Breast epithelium (tissue), 4 donors: ENCODE data around the gene TRIO. TPM values are rescaled to one million over a fixed set of nuclear protein-coding genes. Genes with fewer than 3 reads are reported as not detected.

Experiments
- DNase-seq, 2 donors: peaks; one replicate each; pipeline ENCODE4 v3.0.0-alpha.2; 2019; ENCODE audit warnings: low spot score in 2 of 2
- H3K27ac ChIP-seq, 2 donors: fragments of 200-600 bp; sonication (generic) in 1 of 2; one replicate each; pipeline ENCODE4 v1.5.1; 2016 to 2019; ENCODE audit warnings: mild to moderate bottlenecking in 1 of 2
- H3K27me3 ChIP-seq, 2 donors: fragments of 200-600 bp; sonication (generic) in 1 of 2; one replicate each; pipeline versions ENCODE4 v1.5.1 to v1.6.0; 2017 to 2019; ENCODE audit warnings: control low read depth in 1 of 2, mild to moderate bottlenecking in 1 of 2
- H3K36me3 ChIP-seq: fragments of 200-600 bp; one replicate; pipeline ENCODE4 v1.5.1; 2019
- H3K4me1 ChIP-seq, 2 donors: fragments of 200-600 bp; sonication (generic); one replicate each; pipeline ENCODE4 v1.5.1; 2016 to 2019; ENCODE audit warnings: control low read depth in 1 of 2
- H3K4me3 ChIP-seq, 3 donors: fragments of 200-600 bp; sonication (generic); 1 replicate in 2 of 3; 2 replicates in 1 of 3; pipeline ENCODE4 v1.5.1; 2016 to 2019; ENCODE audit warnings: mild to moderate bottlenecking in 3 of 3, moderate library complexity in 2 of 3
- H3K9me3 ChIP-seq, 2 donors: fragments of 200-600 bp; sonication (generic) in 1 of 2; one replicate each; pipeline ENCODE4 v1.5.1; 2016 to 2019; ENCODE audit warnings: control low read depth in 1 of 2
- CTCF ChIP-seq, 3 donors: fragments of 450-650 bp; IDR thresholded peaks; one replicate each; pipeline ENCODE4 v1.5.1; 2016 to 2017; ENCODE audit warnings: antibody characterized with exemption in 3 of 3, mild to moderate bottlenecking in 3 of 3, moderate library complexity in 3 of 3
- POLR2A ChIP-seq: fragments of 450-650 bp; IDR thresholded peaks from one replicate; pipeline ENCODE4 v1.6.1; 2016; ENCODE audit warnings: antibody characterized with exemption, mild to moderate bottlenecking, moderate library complexity
- POLR2AphosphoS5 ChIP-seq, 3 donors: sonication (generic); formaldehyde crosslinking; IDR thresholded peaks; one replicate each; pipeline ENCODE4 v1.6.1; 2017; ENCODE audit warnings: antibody characterized with exemption in 3 of 3
- intact Hi-C: fragments of 100-400 bp; cut with DNase I; formaldehyde crosslinking; loops from one replicate; pipeline ENCODE4 v1.15.1; 2023; ENCODE audit warnings: low total_unique reads
- total RNA-seq, 3 donors: library from RNA; depleted of rRNA; stranded (reverse); fragments of >200 nt; gene quantifications; one replicate each; pipeline ENCODE4 v1.1.0, GENCODE V29; 2016

Gene TRIO
- total RNA-seq, 3 donors from 2014 or later = 191 to 209 (median 193) TPM

GRCh38 chr5:14280294-14280854 is 137.2 kb downstream of the TRIO start:
- no peaks in the 10 kb centered on the region for H3K4me1 ChIP-seq
- no peaks in the 10 kb centered on the region for H3K27me3 ChIP-seq
- H3K27ac ChIP-seq = no peak overlapping the region
- H3K36me3 ChIP-seq = no peaks in the 10 kb centered on the region
- DNase-seq = no peak
- TF ChIP-seq POLR2A (no peak), CTCF (IDR thresholded peaks at IDR 0.05) (no peak), POLR2AphosphoS5 (IDR thresholded peaks at IDR 0.05) (no peak)
- no peaks in the 10 kb centered on the region for H3K9me3 ChIP-seq
- no peak overlapping the region for H3K4me3 ChIP-seq
- intact Hi-C loops = no loop called here

DNA sequence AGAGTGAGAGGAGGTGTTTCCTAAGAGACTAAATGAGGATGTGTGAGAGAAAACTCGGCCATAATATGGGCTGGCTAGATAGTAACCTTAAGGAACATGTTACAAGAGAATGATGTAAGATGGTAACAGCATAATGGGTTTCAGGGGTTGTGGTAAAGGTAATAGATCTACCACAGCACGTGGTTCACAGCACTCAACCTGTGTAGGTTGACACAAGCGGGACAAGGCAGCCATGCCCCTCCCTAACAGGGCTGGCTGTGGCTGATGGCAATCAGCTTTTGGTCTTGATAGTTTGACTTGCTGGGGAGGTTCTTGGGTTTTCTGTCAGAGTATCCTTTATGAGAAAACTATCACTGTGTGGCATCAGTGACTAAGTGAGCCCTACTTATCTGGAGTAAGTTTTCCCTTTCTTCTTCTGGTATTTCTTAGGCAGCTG is 138.6 kb downstream of the TRIO start:
- H3K27me3 ChIP-seq = no peaks in the 10 kb centered on the region
- no peaks in the 10 kb centered on the region for H3K9me3 ChIP-seq
- DNase-seq = no peak
- intact Hi-C loops = no loop called here
- H3K4me3 ChIP-seq = no peak overlapping the region
- H3K27ac ChIP-seq = no peak overlapping the region
- H3K36me3 ChIP-seq = no peaks in the 10 kb centered on the region
- no peak for TF ChIP-seq POLR2AphosphoS5 (IDR thresholded peaks at IDR 0.05)
- TF ChIP-seq POLR2A = no peak
- no peak for TF ChIP-seq CTCF (IDR thresholded peaks at IDR 0.05)
- no peaks in the 10 kb centered on the region for H3K4me1 ChIP-seq

- Histone ChIP-seq H3K9me3 (no peaks in the 10 kb centered on the region), H3K27me3 (no peaks in the 10 kb centered on the region), H3K4me3 (no peak overlapping the region), H3K4me1 (no peaks in the 10 kb centered on the region), H3K36me3 (no peaks in the 10 kb centered on the region), H3K27ac (no peak overlapping the region)
- no peak for DNase-seq
- TF ChIP-seq CTCF (IDR thresholded peaks at IDR 0.05) (no peak), POLR2A (no peak), POLR2AphosphoS5 (IDR thresholded peaks at IDR 0.05) (no peak)
- intact Hi-C loops = no loop called here
These were observed 140.0 kb downstream of the TRIO start for GRCh38 chr5:14283139-14283538.

- Histone ChIP-seq H3K27me3 (no peaks in the 10 kb centered on the region), H3K36me3 (no peaks in the 10 kb centered on the region), H3K4me3 (no peak overlapping the region), H3K27ac (no peak overlapping the region), H3K4me1 (no peaks in the 10 kb centered on the region), H3K9me3 (no peaks in the 10 kb centered on the region)
- intact Hi-C loops = no loop called here
- TF ChIP-seq CTCF (IDR thresholded peaks at IDR 0.05) (no peak), POLR2AphosphoS5 (IDR thresholded peaks at IDR 0.05) (no peak), POLR2A (no peak)
- no peak for DNase-seq
These were observed 141.4 kb downstream of the TRIO start for GRCh38 chr5:14284392-14285148.

GRCh38 chr5:14286007-14286406 is 142.9 kb downstream of the TRIO start:
- TF ChIP-seq CTCF (IDR thresholded peaks at IDR 0.05) = no peak
- no peak for TF ChIP-seq POLR2AphosphoS5 (IDR thresholded peaks at IDR 0.05)
- no peak for TF ChIP-seq POLR2A
- intact Hi-C loops = no loop called here
- no peaks in the 10 kb centered on the region for H3K27me3 ChIP-seq
- no peaks in the 10 kb centered on the region for H3K36me3 ChIP-seq
- no peak for DNase-seq
- H3K4me1 ChIP-seq = no peaks in the 10 kb centered on the region
- H3K27ac ChIP-seq = no peak overlapping the region
- no peak overlapping the region for H3K4me3 ChIP-seq
- H3K9me3 ChIP-seq = no peaks in the 10 kb centered on the region
